Astrocyte of the cerebellum (primary cell): Measurements from ENCODE around the gene MRPL9.
"Not testable (repeated sequence)": the region's sequence is repeated elsewhere in the genome, so short reads cannot be mapped to it uniquely, and the experiment has no call there.

Source experiments
- DNase-seq: peaks from one replicate; pipeline ENCODE4 v3.0.0-alpha.2; 2011; ENCODE audit warnings: low read depth
- H3K4me3 ChIP-seq: 2 replicates; pipeline ENCODE4 v1.5.1; 2011; ENCODE audit warnings: mild to moderate bottlenecking, low read depth, low read length, moderate library complexity
- in situ Hi-C: cut with HindIII; loops from 2 replicates; pipeline ENCODE4 v1.10.0; 2017; ENCODE audit warnings: low sequenced_read_pairs
- TF ChIP-seq, protein P1 (sequence below): IDR thresholded peaks from 2 replicates; pipeline ENCODE4 v1.5.1; 2012; ENCODE audit warnings: low read length, low read depth, moderate library complexity, mild to moderate bottlenecking; ENCODE audit errors: missing control alignments

MRPL9 gene

DNA sequence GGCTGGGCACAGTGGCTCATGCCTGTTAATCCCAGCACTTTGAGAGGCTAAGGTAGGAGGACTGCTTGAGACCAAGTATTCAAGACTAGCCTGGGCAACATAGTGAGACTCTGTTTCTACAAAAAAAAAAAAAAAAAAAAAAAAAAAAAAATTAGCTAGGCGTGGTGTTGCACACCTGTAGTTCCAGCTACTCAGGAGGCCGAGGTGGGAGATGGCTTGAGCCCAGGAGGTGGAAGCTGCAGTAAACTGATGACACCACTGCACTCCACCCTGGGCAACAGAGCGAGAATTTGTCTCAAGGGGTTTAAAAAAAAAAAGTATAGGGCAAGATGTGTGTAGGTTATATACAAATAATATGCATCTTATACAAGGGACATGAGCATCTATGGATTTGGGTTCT is 24.4 kb upstream of the MRPL9 start:
- H3K4me3 ChIP-seq = no peak overlapping the region
- in situ Hi-C loops = no loop called here
- no peak for DNase-seq
- TF ChIP-seq, protein P1, sequence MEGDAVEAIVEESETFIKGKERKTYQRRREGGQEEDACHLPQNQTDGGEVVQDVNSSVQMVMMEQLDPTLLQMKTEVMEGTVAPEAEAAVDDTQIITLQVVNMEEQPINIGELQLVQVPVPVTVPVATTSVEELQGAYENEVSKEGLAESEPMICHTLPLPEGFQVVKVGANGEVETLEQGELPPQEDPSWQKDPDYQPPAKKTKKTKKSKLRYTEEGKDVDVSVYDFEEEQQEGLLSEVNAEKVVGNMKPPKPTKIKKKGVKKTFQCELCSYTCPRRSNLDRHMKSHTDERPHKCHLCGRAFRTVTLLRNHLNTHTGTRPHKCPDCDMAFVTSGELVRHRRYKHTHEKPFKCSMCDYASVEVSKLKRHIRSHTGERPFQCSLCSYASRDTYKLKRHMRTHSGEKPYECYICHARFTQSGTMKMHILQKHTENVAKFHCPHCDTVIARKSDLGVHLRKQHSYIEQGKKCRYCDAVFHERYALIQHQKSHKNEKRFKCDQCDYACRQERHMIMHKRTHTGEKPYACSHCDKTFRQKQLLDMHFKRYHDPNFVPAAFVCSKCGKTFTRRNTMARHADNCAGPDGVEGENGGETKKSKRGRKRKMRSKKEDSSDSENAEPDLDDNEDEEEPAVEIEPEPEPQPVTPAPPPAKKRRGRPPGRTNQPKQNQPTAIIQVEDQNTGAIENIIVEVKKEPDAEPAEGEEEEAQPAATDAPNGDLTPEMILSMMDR = no peak

DNA sequence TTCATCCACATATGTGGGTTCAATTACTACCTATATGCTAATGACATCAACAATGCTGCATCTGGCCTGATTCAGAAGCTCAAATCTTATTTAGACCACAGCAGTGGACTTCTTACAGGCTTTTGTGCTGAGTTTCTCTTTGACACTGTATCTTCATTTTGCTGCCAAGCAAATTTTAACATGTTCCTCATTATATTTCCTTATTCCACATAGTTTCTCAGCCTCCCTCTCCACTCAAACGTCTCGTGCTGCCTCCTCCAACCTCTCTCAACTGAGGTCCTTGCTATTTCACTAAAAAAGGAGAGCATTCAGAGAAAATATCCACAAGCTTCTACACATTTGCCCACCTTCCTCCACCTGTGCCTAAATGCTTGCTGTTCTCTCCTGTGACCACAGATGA is 20.5 kb upstream of the MRPL9 start:
- H3K4me3 ChIP-seq = no peak overlapping the region
- in situ Hi-C loops = no loop called here
- DNase-seq = no peak
- TF ChIP-seq, protein P1 = no peak

DNA sequence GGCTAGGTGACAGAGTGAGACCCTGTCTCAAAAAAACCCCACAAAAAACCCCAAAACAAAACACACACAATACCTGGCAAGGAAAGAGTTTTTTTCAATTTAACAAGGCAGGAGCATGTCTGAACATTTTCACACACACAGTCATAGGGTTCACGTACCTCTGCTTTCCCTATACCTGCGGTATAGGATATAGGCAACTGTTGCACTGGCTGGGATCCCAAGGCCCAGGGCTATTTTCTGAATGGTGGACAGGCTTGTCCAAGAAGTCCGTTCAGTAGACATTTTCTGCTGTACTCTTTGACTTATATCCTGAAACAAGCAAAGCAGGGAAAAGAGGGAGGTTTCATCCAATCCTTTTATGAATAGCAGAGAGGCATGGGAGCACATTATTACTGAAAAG is 19.4 kb upstream of the MRPL9 start:
- DNase-seq = no peak
- TF ChIP-seq, protein P1 = no peak
- no peak overlapping the region for H3K4me3 ChIP-seq
- in situ Hi-C loops = no loop called here

DNA sequence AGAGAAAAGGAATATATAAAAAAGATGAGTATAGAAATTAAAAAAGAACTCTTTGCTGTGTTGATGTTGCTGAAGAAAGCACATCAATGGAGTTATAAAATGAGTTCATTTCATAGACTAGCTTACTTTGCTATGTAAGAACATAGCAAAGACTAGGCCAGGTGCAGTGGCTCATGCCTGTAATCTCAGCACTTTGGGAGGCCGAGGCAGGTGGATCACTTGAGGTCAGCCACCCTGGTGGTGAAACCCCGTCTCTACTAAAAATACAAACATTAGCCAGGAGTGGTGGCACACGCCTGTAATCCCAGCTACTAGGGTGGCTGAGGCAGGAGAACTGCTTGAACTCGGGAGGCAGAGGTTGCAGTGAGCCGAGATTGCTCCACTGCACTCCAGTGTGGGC is 18.7 kb upstream of the MRPL9 start:
- DNase-seq, in situ Hi-C loops, H3K4me3 ChIP-seq: not testable (repeated sequence)

DNA sequence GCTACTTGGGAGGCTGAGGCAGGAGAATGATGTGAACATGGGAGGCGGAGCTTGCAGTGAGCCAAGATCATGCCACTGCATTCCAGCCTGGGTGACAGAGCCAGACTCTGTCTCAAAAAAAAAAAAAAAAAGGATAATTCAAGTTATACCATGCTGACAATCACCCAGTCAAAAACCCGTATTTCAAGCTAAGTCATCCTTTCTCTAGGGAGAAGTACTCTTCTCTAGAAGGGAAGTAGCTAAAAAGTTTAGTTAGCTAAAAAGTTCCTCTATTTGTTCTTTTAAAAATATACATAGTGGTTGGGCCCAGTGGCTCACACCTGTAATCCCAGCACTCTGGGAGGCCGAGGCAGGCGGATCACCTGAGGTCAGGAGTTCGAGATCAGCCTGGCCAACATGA is 17.4 kb upstream of the MRPL9 start:
- DNase-seq, in situ Hi-C loops, H3K4me3 ChIP-seq: not testable (repeated sequence)

DNA sequence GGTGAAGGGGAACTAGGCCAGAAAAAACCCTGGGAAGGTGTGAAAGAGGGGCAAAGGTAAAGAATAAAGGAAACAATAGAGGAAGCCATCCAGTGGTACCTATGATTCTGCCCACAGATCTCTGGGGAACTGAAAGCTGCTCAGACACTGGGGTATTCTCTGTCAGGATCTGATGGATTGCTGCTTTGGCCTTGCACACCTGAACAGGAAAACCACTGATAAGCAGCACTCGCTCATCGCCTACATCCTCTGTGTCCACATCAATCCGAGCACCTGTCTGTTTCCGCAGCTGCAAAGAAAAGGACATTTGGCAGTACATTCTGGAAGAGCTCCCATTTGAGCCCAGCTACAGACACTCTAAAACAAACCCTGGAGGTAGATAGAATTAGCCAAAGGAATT is 16.6 kb upstream of the MRPL9 start:
- in situ Hi-C loops = no loop called here
- no peak for DNase-seq
- no peak overlapping the region for H3K4me3 ChIP-seq
- TF ChIP-seq, protein P1 = no peak

DNA sequence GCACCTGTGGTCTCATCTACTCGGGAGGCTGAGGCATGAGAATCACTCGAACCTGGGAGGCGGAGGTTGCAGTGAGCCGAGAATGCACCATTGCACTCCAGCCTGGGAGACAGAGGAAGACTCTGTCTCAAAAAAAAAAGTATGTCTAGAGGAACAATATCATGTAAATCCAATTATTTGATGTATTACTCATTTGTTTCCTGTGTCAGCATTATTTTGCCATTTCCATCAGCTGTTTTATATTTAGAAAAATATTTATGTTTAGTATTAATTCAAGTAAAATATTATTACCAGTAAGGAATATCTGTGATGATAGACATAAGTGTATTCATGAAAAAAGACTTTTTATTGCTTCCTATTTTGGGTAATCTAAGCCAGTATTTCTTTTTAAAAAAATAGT is 14.0 kb upstream of the MRPL9 start:
- in situ Hi-C loops = no loop called here
- no peak overlapping the region for H3K4me3 ChIP-seq
- DNase-seq = no peak
- TF ChIP-seq, protein P1 = no peak

DNA sequence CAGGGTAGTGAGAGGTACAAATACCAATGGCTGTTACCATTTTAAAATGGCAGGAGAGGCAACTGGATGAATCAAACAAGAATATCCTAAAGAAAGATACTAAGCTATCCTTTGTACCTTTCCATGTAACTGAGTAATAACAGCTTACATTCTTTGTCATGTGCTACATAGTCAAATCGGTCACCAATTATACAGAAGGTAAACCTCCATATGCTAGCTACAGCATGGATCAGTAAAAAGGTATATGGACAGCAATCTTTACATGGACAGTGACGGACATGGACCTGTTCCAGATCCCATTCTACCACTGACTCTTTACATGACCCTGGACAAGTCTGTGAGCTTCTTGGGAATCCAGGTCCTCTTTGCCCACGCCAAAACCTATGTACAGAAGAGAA is 13.4 kb upstream of the MRPL9 start:
- in situ Hi-C loops = no loop called here

More for the DNA sequence above, 13.4 kb upstream of the MRPL9 start:
- no peak overlapping the region for H3K4me3 ChIP-seq
- no peak for DNase-seq
- TF ChIP-seq, protein P1 = no peak
